GM21528 (cell line): Measurements from ENCODE around the gene IGSF21.

Source experiments
- ATAC-seq: cut with Tn5 transposase; IDR thresholded peaks from one replicate; pipeline ENCODE4 v1.9.1; 2021; ENCODE audit warnings: mild to moderate bottlenecking, moderate library complexity; ENCODE audit not compliant: unreplicated experiment, low FRiP score

The IGSF21 gene

DNA sequence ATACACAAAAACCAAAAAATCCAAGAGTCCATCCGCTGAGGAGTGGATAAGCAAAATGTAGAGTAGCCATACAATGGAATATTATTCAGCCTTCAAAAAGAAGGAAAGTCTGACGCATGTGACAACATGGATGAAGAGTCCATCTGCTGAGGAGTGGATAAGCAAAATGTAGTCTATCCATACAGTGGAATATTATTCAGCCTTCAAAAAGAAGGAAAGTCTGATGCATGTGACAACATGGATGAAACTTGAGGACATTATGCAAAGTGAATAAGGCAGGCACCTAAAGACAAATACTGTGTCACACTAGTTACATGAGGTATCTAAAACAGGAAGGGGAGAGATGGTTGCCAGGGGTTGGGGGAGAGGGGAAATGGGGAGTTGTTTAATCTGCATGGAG, 14.0 kb upstream of the IGSF21 start:
- ATAC-seq: no peak

DNA sequence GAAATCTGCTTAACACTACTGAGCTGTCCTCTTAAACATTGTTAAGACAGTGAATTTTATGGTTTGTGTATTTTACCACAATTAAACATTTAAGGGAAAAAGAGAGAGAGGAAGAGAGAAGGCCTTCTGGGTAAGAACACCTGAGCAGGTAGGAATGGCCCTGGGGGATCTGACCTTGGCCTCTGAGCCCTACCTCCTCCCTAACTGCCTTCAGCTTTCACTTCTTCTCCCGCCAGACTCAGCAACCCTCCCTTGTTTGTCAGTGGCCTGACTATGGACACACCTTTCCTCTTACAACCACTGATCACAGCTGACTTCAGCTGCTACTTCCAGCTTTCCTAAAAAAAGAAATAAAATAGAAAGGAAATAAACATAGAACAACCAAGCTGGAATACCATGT, 13.5 kb upstream of the IGSF21 start:
- no peak for ATAC-seq

DNA sequence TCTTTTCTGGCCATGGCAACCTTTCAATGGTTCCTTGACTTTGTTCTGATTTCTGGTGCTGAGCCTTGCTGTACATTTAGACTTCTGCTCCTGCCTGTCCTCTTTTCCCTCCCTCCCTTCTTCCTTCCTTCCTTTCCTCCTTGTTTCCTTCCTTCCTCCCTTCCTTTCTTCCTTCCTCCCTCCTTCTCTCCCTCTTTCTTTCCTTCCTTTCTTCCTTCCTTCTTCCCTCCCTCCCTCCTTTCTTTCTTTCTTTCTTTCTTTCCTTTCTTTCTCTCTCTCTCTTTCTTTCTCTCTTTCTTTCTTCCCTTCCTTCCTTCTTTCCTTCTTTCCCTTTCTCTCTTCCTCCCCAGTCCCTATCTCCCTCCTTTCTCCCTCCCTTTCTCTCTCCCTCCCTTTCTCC, 10.4 kb upstream of the IGSF21 start:
- no peak for ATAC-seq

DNA sequence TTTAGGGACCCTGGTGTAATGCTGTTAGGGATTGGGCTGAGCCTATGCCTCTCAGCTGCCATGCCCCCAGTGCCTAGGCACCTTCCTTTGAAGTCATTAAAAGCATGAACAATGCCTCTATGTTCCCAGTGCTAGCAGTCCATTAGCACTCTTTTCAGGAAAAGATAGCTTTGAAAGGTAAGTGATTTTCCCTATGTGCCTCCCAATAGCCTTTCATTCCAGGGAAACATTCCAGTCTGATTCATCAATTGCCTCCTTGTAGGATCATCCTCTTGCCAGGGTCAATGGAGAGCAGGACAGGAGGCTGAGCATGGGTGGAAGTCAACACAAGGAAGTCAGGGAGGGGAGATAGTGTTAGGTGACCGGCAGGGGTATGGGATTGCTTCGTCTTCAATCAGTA, 8.6 kb upstream of the IGSF21 start:
- ATAC-seq: no peak

DNA sequence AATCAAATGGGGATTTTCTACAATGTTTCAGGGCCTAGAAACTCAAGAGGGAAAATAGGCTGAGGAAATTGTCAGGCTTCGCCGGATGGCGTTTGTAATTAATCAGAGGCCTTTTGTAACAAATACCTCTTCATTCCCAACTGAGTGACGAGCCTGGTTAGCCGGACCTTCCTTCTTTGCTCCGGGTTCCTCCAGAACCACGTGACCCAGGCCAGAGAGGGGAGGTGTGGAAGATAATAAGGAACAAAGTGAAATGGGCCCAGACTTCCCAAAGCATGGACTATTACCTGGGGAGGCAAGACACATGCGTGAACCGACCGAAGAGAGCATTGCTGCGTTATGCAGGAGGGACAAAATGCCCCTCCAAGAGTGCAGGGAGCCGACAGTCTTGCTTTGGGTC, 7.5 kb upstream of the IGSF21 start:
- ATAC-seq: no peak

DNA sequence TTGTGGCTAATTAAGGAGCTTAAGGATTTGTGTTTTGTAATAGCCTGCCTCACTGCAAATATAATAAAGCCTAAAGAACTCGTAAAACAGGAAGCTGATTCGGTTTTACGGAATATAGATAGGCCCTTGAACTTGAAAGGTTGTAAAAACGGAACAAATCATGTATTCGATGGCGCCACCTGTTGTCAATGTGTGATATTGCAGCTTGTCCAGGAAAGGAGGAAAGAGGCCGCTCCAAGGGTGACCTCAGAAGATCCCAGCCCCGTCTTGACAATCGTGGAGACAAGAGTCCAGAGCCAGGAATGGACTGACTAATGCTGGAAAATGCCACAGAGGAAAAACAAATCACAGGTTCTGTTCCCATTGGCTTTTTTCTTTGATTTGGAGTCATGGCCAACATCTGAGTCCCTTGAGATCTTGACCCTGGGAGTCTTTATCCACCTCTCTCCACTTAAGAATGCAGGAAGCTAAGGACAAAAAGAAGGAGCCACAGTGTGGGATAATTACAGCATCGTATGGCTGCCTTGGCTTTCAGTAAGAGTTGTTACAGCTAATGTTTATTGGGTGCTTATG, 7.0 kb upstream of the IGSF21 start:
- no peak for ATAC-seq

DNA sequence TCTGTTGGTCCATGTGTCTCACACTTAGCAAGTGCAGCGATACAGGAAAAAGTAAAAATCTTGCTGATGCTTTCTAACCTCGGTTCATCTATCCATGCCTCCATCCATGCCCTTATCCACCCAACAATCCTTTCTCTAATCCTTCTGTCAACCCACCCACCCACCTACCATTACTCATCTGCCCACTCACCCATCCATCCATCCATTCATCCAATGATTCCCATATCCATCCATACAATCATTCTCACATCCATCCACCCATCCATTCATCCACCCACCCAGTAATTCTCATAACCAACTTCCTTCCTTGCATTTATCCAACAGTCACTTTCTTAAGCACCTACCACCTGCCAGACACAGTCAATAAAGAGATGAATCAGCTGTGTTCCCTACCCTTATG, 6.1 kb upstream of the IGSF21 start:
- ATAC-seq: no peak

DNA sequence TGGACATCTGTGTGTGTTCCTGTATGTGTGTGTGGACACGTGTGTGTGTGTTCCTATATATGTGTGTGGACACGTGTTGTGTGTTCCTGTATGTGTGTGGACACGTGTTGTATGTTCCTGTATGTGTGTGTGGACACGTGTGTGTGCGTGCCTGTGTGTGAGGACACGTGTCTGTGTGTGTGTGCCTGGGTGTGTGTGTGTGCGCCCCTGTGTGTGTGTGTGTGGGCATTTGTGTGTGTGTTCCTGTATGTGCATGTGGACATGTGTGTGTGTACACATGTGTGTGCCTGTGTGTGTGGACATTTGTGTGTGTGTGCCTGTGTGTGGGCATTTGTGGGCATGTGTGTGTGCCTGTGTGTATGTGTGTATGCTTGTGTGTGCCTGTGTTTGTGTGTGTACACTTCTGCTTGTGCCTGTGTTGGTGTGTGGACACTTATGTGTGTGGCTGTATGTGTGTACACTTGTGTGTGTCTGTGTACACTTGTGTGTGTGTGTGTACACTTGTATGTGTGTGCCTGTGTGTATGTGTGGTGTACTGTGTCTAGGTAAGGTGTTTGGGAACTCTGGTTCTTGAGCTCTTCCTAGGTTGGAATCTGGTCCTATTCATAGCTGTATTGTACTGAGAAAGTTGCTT, 3.7 kb upstream of the IGSF21 start:
- ATAC-seq: no peak

DNA sequence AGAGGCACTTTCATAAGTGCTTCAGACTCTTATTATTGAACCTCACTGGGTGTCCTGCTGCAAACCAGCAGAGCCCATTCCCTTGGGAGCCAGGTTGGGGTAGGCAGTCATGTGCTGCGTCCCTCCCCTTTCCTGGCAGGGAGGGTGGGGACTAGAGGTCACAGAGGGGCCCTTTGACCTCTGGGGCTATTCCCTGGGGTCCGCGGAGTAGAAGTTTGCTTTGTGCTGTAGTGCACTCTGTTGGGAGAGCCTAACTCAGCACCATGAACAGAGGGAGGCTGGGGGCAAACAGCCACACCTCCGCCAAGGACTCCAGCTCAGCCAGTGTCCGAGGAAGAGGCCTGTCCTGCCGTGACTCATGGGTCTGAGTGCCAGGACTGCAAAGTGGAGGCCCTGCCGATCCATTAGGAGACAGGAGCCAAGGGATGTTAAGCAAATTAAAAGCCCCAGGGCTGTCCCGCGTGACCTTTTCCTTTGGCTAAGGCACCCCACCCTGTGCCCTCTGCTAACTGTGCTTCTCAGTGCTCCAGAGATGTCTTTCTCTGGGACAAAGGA, 3.0 kb upstream of the IGSF21 start:
- no peak for ATAC-seq

DNA sequence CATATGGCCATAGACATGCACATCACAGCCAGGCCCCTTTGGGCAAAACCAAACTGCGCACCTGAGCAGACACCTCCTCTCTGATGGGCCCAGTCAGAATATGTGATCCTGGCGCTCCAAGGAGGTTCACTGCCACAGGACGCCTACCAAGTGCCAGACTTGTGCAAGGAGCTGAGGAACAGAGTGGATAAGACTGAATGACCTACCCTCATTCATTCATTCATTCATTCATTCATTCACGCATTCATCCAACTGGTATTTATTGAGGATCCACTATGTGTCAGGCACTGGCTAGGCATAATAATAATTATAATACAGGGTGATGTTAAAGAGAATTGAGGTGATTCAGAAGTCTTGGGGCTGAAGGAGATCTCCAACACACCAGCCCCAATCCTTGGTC, 2.4 kb upstream of the IGSF21 start:
- no peak for ATAC-seq

DNA sequence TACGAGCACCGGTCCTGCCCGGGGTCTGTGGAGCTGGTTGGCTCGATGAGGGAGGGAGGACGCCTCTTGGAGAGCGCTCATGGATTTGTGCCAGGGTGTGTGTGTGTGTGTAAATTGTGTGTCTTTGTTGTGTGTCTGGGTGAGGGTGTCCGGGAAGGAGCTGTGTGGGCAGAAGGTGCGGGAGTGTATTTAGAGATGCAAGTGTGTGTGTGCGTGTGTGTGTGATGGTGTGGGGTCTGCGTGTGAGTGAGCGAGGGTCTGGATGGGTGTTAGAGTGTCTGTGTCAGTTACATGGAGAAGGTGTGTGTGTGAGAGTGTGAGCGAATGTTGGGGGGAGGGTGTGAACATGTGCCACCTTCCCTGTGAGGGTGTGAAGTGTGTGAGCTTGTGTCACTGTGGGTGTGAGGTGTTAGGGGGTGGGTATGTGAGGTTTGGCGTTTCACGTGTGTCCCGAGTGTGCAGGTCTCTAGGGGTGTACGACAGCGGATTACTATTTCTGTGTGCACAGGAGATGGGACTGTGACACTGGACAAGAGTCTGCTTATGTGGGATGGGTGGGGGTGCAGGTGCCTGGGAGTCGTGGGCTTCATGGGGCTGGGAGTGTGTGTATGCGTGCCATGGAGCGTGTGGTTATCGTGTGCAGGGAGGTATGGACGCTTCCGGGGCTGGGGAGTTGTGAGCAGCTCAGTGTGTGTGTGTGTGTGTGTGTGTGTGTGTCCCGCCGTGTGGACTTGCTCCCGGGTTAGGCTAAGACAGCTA, 880 bp downstream of the IGSF21 start:
- no peak for ATAC-seq

DNA sequence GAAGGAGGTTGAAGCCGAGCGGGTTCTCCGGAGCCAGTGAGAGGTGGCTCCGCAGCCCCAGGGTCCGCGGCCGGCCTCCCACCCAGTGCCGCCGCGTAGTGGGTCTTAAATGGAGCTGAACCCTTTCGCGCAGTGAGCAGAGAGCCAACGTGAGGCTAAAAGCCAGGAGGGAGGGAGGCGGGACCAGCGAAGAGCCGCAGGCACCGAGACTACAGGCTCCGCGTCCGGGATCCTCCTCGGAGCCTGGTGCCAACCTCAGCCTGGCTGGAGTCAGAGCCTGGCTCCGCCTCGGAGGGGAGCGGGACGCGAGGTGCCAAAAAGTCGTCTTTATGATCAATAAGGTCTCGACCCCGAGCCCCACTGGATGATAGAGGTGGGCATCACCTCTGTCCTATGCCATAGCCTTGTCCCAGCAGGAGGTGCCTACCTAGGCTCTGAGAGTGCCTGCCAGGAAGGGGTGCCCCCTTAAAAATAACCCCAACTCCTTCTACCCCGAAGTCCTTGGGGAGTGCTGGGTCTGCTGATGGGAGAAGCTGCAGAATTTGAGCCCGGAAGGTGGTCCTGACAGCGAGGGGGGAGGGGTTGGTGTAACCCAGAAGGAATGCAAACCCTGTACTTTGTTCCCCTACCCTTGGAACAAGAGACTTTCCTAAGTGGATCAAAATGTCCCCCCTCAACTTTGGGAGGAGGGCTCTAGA, 1.6 kb downstream of the IGSF21 start:
- ATAC-seq: no peak

DNA sequence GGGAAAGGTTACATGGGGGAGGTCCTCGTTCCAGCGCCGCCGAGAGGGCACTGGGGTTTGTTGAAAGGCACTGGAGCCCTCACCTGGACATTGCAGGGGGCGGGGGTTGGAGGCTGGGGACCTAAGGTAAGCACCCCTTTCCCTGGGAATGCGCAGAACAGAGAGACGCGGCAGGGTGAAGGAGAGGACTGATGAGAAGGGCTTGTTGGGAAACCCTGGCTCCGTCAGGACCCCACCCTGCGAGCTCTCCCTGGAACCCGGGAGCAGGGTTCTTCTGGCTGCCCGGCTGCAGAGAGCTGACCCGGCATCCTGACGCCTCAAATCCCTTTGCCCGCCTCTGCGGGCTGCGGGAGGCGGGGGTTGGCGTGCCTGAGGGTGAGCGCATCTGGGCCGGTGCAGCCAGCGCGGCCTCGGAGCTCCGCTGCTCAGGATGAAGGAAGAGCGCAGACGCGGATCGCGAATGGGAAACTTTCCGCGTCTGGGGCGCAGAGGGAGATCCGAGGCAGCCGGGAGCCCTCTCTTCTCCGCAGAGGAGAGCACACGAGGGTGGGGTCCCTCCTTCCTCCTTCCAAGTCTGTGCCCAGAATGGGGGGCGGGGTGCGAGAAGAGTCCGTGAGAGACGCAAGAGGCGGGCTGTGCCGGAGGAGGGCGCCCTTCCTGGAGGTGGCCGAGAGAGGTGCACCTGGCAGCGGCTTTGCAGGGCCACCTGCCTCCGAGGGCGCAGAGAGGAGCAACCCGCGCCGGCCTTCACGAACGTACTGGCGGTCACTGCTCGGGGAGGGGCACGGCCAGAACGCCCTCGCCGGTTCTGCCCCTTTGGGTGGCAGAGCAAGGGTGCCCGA, 2.4 kb downstream of the IGSF21 start:
- ATAC-seq: no peak

DNA sequence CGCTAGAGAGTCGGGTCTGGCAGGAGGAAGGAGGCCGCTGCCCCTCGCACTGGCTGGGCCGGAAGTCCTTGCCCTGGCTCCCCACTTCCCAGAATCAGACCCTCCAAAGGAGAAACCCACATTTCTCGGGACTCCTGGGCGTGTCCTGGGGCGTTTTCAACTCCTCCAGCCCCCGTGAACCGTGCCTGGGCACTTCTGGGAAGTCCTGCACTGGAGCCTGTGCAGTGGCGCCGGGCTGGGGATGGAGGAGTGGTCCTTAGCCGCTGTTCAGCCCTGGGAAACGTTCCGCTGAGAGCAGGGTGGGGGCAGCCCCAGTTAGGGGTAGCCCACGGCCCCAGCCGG, 3.0 kb downstream of the IGSF21 start:
- no peak for ATAC-seq

DNA sequence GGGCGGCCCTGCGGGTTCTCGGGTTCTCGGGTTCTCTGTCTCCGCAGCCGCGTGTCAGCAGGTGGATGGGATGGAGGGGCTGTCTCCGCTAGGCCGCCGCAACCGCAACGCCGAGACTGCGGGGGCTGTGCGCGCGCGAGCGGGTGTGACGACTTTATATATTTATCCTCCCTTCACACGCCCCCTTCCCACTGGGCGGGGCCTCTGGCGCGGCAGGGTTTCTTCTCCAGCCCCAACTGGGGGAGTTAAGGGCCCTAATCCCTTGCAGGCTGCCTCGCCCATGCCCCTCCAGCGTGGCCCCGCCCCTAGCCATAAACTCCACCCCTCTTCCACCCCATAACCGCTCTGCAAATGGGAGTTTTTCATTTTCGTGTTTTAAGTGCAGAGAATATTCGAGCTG, 3.4 kb downstream of the IGSF21 start:
- no peak for ATAC-seq

DNA sequence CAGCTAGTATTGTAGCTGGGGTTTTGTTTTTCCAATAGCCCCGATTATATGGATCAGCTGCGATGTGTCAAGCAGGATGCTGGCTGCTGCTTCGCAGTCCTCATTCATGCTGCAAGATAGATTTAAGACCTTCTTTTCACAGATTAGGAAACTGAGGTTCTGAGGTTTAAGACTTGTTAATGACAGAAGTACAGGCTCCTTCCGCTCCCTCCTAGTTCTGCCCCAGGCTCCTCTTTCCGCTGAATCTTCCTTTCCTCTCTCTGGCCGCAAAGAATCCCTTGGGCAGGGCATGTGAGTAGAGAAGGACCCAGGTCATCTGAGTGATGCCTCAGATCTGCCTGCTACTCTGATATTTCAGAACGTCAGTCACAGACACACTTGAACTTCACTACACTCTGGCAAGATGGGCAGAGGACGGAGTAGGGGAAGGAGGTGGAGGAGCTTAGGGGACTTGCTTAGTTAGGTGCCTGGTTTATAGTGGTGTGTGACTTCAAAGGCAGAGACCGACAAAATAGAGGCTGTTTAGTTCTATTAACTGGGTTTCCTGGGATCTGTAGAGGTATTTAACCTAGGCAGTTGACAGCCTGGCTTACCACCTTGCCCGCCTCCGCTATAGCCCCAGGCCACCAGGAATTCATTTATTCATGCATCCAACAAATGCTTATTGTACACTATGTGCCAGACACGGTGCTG, 4.2 kb downstream of the IGSF21 start:
- no peak for ATAC-seq

DNA sequence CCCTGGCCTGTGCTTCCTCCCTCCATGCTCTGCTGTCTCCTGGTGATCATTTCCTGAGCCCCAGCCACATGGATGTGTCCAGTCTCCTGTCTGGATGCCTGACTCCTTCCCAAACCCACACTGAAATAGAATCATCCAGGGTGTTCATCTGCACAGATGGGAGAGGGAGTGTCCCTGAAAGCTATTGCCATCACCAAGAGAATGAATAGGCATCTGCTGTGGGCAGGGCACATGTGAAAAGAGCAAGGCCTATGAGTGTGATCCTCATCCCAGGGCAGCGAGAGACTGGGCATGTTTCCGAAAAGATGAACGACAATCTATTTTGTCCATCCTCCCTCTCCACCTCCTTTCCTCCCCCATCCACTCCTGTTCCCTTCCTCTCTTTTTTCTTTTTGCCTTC, 5.0 kb downstream of the IGSF21 start:
- ATAC-seq: no peak

DNA sequence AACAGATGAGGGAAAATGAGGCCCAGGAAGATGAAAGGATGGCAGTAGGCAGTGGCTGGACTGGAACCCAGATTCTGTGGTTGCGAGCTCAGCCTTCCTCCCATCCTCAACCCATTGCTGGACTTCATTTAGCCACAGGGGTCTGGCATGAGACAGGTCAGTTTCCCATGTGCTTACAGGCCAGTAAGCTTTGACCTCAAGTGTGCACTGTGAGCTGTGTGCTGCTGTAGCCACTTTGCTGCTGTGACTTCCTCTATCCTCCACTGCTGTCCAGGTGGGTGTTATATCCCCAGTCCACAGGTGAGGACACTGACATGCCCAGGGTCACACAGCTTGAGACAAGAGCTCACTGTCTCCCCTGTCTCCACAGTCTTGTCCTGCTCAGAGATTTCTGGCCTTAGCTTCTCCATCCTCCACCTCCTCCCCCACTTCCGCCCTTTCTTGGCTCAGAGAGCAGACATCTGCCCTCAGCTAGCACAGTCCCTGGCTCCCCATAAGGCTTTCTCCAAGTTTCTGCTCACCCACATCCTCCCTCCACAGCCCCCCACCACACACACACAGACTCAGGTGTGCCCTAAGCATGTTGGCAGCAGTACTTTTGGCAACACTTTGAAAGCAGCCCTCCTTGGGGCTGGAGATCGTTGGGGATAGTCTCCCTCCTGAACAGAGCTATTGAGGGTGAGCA, 7.3 kb downstream of the IGSF21 start:
- ATAC-seq: no peak

DNA sequence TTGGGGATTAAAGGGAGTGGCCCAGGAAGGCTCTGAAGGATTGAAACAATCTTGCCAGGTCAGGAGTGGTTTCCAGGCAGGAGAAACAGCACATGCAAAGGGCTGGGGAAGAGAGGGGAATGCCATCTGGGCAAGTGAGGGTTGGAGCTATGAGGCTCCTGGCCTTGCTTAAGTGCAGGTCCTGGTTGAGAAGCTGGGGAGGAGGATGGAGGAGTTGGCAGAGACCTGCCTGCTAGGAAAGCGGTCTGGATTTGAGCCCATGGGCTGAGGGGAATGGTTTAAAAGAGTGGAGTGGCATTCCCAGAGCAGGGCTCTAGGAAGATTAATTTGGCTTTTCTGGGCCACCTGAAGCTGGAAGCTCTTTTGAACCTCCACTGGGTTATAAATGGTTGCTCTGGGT, 9.2 kb downstream of the IGSF21 start:
- ATAC-seq: no peak
